Left colon (tissue), 2 donors: ENCODE data around the gene EEF1AKMT1. TPM values are rescaled to one million over a fixed set of nuclear protein-coding genes. Genes with fewer than 3 reads are reported as not detected.

Source experiments
- ATAC-seq: fragments of 200-7000 bp; cut with Tn5 transposase; one replicate; pipeline ENCODE4 v1.9.1; 2020; ENCODE audit warnings: mild to moderate bottlenecking, moderate library complexity
- DNase-seq, 2 donors: peaks; one replicate each; pipeline ENCODE4 v3.0.0-alpha.2; 2020
- intact Hi-C, 2 donors: fragments of 100-400 bp; cut with DNase I in 1 of 2; cut with micrococcal nuclease in 1 of 2; formaldehyde crosslinking; loops; one replicate each; pipeline versions ENCODE4 v1.11.2 to v1.14.0; 2022; cut with DNase I, micrococcal nuclease
- total RNA-seq, 2 donors: library from RNA; stranded (reverse); fragmentation: NEBNext Ultra II Directional; extraction: Animal tissue kit (Norgen Biotek cat#: 25700); gene quantifications; one replicate each; pipeline ENCODE4 v1.2.1, GENCODE V29; 2021
- donor health status: DM: no; HTN: no; CAD: no.
- donor health status: DM: yes; HTN: yes; CAD: no.

The EEF1AKMT1 gene
- total RNA-seq, 2 donors from 2014 or later = 3.5 to 5.5 TPM

DNA sequence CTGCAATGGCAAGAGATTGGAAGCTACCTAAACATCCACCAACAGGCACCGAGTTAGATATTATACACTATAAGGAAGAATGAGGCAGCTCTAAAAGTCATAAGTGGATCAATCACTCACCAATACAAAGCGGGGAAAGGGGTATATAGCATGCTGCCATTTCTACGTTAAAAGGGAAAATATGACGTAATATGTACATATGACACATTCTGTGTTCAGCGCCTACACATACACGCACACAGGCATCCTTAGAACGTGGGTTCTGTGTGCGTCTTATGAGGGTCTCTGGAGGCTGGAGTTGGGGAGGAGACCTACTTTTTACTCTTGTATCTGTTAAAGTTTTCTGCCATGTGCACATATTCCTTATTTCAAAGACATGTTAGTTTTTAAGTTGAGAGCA is 64.4 kb downstream of the EEF1AKMT1 start:
- DNase-seq = no peak
- ATAC-seq = no peak
- intact Hi-C loops = no loop called here

GRCh38 chr13:20708216-20708615 is 65.5 kb downstream of the EEF1AKMT1 start:
- ATAC-seq = no peak
- intact Hi-C loops = no loop called here
- DNase-seq = no peak

GRCh38 chr13:20706661-20707060 is 67.1 kb downstream of the EEF1AKMT1 start:
- ATAC-seq (no peak), DNase-seq (no peak)
- intact Hi-C loops = no loop called here

GRCh38 chr13:20704459-20705069 is 69.2 kb downstream of the EEF1AKMT1 start:
- ATAC-seq = no peak
- intact Hi-C loops = no loop called here
- DNase-seq = no peak

- peak; percentile 79 to 90 for DNase-seq
- ATAC-seq = peak; percentile 85
- intact Hi-C loops = no loop called here
These were observed 69.8 kb downstream of the EEF1AKMT1 start for GRCh38 chr13:20703780-20704458.

DNA sequence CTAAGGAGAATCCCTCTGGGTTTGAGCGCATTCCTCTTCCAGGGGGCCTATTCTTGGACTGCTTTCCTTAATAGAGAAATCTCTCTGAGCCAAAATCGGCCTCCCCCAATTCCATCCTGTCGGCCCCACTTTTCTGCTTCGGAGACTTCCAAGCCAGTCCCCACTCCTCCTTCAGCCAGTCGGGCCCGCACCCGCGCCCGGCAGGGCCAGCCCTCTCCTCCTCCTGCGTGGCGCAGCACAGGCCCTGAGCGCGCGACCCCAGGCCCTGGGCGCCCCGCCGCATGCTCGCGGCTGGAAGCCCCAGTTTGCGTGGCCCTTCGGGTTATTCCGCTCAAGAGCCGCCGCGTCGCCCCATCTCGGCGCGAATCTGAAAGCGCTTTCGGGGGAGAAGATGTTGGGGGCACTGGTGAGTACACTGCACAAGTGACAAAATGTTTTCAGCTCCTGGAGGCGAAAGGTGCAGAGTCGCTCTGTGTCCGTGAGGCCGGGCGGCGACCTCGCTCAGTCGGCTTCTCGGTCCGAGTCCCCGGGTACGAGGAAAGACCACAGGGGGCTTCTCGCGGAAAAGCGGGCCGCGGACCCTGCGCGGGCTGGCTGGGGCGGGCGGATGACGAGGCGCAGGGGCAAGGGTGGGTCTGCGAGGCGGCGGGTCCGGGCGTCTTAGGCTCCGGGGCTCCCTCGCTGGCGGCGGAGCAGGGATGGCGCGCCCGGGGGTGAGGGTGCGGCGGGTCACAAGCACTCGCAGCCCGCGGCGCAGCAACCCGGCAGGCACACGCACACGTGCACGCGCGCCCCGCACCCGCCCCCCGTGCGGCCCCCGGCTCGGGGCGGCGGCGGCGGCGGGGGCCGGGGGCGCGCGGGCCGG is 70.6 kb downstream of the EEF1AKMT1 start, which contains the start of gene IL17D:
Gene IL17D, plus strand, starts transcription at position 785 of the 865 bp plus-strand sequence. CDS start 303 bp downstream, outside the sequence.
- ATAC-seq = peak; percentile 40
- DNase-seq = peak in 1 of 2 donors; percentile 49
- intact Hi-C loops = no loop called here

DNA sequence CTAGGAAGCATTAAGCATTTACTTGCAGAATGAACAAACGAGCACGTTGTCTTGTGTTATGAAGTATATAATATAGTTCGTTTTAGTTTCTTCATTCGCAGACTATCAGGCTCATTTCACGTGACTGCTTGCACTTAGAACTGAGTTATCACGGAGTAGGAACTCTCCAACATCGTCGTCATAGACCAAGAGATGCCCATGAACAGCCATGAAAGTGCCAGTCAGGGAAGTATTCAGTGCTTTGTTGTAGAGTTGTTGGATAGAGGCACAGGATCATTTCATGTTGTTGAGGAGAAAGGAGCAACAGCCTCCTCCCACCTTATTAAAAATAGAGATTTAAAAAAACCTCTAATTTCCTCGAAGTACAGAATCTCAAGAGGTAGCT is 71.2 kb downstream of the EEF1AKMT1 start:
- peak; percentile 38 for ATAC-seq
- DNase-seq = no peak
- intact Hi-C loops = no loop called here

- no peak for DNase-seq
- intact Hi-C loops = no loop called here
- ATAC-seq = no peak
These were observed 72.3 kb downstream of the EEF1AKMT1 start for GRCh38 chr13:20701461-20701860.

DNA sequence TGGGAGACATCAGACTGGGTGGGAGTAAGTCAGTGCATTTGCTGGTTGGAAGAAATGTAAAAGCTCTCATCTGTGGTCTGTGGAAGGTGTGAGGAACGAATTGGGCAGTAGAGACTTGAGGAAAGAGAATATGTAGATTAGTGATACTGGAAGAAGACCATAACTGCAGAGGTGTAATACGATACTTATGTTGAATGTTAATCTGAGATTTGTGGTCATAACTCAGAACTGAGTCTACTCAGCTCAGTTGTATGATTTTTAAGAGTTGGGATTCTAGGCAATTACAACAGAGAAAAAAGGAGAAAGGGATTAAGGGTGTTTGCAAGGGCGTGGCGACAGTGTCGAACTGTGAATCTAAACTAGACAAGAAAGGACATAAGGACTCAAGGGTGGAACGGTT is 73.5 kb downstream of the EEF1AKMT1 start:
- ATAC-seq = no peak
- intact Hi-C loops = no loop called here
- DNase-seq = no peak

DNA sequence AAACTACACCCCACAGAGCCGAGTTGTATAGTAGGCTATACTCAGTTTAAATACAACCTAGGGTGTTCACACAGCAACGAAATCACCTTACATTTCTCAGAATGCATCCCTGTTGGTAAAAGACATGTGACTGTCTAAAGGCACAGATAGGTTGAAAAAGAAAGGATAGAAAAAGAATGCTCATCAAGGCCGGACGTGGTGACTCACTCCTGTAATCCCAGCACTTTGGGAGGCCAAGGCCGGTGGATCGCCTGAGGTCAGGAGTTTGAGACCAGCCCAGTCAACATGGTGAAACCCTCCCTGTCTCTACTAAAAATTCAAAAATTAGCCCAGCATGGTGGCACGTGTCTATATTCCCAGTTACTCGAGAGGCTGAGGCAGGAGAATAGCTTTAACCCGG is 74.0 kb downstream of the EEF1AKMT1 start:
- ATAC-seq (no peak), DNase-seq (no peak)
- intact Hi-C loops = no loop called here

- no peak for ATAC-seq
- intact Hi-C loops = no loop called here
- no peak for DNase-seq
These were observed 77.7 kb downstream of the EEF1AKMT1 start for GRCh38 chr13:20696073-20696472.

DNA sequence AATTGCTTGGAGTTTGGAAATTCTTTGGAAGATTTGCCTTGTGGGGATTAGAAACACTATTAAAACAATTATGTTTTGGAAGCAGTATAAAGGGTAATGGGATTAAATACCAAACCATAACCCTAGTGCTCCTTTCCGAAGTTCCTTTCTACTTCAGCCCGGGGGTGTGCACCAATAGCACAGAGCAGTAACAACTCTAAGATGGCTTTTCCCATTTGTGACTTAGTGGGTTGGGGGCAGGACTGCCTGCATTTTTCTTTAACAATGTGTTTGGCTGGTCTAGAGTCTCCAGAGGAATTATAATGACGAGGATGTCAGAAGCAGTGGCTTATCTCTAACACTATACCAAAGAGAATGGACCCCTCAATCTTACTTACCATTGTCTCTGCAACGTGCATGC is 82.1 kb downstream of the EEF1AKMT1 start:
- ATAC-seq (no peak), DNase-seq (no peak)
- intact Hi-C loops = no loop called here

DNA sequence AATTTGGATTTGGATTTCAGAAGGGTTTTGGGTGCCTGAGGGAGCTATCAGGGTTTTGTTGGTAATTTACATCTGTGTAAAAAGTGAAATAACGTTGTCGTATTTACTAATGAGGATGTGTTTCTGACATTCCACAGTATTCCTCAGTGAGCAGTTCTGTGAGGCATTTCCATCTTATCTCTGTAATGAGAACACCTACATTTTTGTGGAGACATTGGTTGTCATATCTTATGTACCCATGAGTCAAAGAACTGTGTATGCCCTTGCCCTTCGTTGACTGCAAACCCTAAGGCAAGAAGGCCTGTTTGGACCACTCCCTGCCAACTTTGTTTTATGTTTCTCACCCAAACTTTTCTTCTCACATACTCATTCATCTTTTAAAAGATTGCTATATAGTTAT is 84.5 kb downstream of the EEF1AKMT1 start:
- ATAC-seq (no peak), DNase-seq (no peak)
- intact Hi-C loops = no loop called here

DNA sequence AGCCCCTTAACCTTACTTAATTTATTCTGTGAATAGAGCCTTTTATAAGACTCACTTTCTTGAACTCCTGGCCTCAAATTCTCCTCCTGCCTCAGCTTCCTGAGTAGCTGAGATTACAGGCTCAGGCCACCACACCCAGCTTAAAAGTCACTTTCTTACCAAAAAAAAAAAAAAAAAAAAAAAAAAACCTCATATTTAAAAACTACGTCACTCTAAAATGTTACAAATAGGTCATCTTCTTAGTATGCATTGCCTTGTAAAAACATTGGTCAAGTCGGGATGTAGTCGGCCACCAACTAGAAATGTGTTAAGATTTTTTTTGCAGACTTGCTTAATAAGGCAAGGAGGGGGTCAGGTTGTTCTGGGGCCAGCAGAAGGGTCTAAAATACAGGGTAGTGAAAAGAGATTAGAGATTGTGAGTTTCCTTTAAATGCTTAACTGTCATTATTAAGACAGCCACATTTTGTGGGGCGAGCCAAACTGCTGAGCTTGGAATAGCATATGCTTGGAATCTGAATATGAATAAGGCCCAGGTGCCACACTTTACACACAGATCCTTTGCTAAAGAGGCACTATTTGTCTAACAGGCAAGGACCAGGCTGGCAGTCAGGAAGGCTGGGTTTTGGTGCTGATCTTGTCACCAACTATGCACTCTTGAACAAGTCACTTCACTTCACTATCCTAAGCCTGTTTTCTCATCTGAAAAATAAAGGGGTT is 86.7 kb downstream of the EEF1AKMT1 start:
- ATAC-seq (no peak), DNase-seq (no peak)
- intact Hi-C loops = no loop called here

GRCh38 chr13:20686167-20686566 is 87.6 kb downstream of the EEF1AKMT1 start:
- intact Hi-C loops = no loop called here

GRCh38 chr13:20685092-20685491 is 88.7 kb downstream of the EEF1AKMT1 start:
- intact Hi-C loops = no loop called here
- DNase-seq (no peak), ATAC-seq (no peak)

More at GRCh38 chr13:20686167-20686566, 87.6 kb downstream of the EEF1AKMT1 start:
- ATAC-seq = no peak
- DNase-seq = no peak

- ATAC-seq (no peak), DNase-seq (no peak)
- intact Hi-C loops = no loop called here
These were observed 89.2 kb downstream of the EEF1AKMT1 start for GRCh38 chr13:20684546-20684945.

- DNase-seq = no peak
- intact Hi-C loops = no loop called here
- no peak for ATAC-seq
These were observed 89.7 kb downstream of the EEF1AKMT1 start for GRCh38 chr13:20684041-20684440.

DNA sequence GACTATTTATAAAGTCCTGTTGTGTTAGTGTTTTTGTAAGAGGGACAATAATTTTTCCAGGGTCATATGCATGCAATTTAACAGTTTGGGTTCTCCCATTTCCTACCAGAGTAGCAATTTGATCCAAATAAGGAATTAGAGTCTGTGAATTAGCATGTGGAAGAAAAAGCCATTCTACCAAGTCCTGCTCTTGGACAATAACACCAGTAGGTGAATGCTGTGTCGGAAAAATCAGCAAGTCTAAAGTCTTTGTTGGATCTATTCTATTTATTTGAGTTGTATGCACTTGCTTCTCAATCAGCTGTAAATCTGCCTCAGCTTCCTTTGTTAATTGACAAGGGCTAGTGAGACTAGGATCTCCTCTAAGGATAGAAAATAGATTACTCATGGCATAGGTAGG is 91.7 kb downstream of the EEF1AKMT1 start:
- DNase-seq (no peak), ATAC-seq (no peak)
- intact Hi-C loops = no loop called here
